ENCODE measurements around the gene VWA8. TPM values are rescaled to one million over a fixed set of nuclear protein-coding genes. Genes with fewer than 3 reads are reported as not detected.

The VWA8 gene
- total RNA-seq, 1 experiment from 2014 or later = 8.4 TPM

- peak; percentile 96 for DNase-seq (ENCODE audit: low read depth)
These were observed 214.7 kb downstream of the VWA8 start for GRCh38 chr13:41746259-41746658.

GRCh38 chr13:41745496-41745895, 215.4 kb downstream of the VWA8 start:
- peak; percentile 71 for DNase-seq (ENCODE audit: low read depth)

DNA sequence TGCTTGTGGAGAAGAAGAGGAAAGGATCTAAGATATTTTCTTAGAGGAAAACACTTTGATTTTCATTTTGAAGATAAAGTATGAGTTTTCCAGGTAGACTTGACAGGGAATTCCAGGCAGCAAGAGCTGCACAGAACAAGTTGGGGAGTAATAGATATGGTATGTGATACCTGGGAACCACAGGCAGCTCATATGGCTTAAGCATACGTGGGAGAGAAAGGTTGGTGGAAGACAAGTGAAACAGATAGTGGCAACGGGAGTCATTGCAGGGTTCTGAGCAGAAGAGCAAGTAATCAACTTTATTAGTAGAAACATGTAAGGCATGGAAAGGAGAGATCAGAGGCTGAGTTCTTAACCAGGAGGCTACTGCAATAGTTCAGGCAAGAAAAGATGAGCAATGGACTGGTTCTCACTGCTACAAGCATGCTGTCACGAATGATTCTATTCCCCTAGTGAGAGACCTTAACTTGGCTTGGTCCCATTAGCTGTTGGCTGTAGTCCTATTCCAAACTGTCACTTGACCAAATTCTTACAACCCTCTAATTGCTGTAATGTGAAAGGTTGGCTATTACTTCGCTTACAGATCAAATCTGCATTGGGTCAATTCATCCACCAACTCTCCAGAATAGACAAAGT, 217.9 kb downstream of the VWA8 start:
- DNase-seq (ENCODE audit: low read depth) = no peak

DNA sequence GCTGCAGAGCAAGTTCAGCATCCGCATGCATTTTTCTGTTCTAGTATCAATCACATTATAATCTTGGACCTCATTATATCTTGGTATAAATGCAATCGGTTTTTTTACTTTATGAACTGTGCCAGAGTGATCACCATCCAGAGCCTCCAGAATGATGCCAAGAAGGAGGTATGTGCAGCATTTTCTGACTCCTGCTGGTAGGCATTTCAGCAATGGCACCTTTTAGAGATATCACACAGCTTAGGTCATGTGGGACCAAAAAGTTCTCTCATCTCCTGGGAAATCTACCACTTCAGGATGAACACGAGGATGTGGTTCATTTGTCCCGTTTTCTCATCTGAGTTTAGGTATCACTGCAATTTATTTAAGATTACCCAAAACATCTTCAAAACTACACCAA, 220.4 kb downstream of the VWA8 start:
- DNase-seq (ENCODE audit: low read depth) = no peak

DNA sequence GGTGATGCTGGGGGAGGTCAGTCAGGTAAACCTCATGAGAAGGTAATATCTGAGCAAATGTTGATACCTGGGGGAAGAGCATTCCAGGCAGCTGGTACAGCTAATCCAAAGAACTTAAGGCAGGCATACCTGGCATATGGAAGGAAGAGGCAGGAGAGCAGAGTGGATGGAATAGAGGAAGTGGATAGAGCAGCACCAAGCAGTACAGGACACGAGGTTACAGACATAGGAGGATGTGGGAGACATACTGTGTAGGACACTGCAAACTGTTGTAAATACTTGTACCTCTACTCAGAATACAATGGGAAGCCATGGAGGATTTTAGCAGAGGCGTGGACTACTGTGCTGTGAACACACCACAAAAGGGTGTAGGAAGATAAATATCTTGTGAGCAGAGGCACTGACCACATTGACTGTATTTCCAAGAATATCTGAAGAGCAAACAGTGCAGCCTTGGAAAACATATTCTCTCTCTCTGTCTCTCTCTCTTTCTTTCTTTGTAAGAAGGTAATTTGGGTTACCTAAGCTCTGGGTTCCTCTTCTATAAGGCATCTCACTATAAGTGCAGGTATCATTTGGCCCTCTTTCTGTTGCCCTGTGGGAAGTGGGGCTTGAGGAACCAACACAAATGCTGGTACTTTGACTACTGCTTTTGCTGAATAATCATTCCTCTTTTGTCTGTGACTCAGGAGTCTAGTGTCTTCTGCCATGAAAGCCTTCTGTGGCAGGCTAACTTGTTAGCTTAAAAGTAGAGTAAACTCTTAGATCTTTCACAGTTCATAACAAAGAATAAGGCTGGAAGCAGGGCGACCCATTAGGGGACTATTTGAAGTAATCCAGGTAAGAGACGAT, 238.0 kb downstream of the VWA8 start:
- no peak for DNase-seq (ENCODE audit: low read depth)

GRCh38 chr13:41720839-41721561, 239.9 kb downstream of the VWA8 start:
- DNase-seq (ENCODE audit: low read depth) = no peak

GRCh38 chr13:41716236-41716635, 244.7 kb downstream of the VWA8 start:
- DNase-seq (ENCODE audit: low read depth) = no peak

DNA sequence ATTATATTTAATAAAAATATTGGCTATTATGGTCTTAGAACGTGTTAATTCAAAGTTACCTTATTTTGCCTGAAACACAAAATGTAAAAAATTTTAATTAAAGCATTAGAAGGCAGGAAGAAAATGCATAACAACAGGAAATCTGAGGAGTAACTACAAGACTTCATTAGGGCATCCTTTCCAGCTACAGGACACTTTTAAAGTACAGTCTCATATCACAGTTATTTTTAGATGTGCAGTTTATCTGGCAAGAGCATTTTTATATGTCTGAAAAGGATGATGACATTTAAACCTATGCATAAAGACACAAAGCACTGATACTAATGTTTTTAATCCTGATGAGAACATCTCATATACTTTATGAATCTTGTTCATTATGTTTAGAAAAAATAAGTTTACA, 247.5 kb downstream of the VWA8 start:
- no peak for DNase-seq (ENCODE audit: low read depth)

DNA sequence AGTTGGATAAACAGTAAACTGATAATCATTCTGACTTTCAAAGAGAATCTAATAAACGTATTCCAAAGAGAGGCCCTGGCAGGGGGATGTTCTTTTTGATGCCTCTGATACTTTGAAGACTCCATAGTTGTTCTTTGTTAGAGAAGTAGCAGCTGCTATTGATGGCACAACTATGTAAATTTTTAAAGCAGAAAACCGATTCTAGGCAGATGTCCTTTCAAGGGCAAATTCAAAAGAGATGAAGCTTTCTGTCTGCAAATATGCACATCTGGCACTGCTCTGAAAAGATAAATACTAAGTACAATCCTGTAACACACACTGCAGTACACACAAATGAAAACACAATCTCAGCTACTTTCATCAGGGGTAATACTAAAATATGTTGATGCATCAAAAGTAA, 250.1 kb downstream of the VWA8 start:
- DNase-seq (ENCODE audit: low read depth) = no peak

- DNase-seq (ENCODE audit: low read depth) = peak; percentile 9
These were observed 251.4 kb downstream of the VWA8 start for GRCh38 chr13:41709511-41709910.

DNA sequence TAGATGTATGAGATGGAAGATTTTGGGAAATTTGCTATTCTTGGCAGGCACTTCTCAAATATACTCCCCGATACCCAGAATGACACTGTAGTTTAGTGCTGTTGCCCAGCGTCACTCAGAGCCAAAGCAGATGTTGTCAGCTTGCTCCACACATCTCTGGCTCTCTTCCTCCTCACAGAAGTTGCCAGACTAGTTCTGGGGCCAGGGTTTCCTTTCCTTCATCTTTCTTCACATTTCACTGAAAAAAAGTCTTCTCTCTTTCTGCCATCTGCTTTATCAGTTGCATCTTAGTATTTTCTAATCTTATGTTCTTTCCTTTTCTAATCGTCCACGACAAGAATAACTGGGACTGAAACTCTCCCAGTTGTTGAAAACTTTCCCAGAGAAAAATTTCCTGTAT, 252.2 kb downstream of the VWA8 start:
- no peak for DNase-seq (ENCODE audit: low read depth)

DNA sequence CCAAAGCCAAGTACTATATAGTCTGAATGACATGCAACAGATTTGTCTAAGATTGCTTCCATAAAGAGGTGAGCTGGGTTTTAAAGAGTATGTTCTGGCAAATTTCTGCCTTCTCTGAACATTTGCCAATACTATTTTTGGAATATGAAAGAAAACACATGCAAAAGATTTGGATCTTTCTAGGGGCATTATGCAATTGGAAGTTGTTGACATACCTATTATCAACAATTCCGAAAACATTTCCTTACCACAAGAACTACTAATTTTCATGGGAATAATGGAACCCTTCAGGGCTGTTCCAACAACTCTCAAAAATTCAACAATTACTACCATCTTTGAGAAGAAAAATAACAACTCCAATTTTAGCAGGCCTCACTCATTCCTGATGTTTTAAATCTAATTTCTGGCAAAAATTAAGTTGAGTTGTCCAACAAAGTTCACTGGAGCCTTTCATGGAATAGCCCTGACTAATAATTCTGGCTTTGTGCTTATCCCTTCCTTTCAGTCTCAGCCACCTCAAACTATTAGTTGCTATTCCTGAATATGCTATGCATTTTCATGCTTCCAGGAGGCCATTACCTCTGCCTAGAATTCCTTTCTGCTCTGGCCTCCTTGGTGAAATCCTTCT, 253.6 kb downstream of the VWA8 start:
- DNase-seq (ENCODE audit: low read depth) = no peak

DNA sequence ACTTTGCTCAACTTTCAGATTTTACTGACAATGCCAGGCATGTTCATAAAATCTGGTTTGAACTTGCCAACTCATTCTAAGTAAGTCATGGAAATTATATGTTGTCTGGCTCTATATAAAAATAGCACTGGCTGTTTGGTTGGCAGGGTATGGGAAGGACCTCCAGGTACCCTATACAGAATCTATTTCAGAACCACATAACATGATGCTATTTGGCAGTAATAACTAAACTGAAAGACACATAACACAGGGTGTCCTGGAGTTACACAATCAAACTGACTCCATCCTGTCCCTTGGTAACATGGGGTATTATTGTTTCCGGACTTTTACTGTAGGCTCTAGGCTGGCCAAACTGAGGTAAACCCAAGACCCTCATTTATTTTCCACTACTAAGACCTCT, 254.8 kb downstream of the VWA8 start:
- no peak for DNase-seq (ENCODE audit: low read depth)

DNA sequence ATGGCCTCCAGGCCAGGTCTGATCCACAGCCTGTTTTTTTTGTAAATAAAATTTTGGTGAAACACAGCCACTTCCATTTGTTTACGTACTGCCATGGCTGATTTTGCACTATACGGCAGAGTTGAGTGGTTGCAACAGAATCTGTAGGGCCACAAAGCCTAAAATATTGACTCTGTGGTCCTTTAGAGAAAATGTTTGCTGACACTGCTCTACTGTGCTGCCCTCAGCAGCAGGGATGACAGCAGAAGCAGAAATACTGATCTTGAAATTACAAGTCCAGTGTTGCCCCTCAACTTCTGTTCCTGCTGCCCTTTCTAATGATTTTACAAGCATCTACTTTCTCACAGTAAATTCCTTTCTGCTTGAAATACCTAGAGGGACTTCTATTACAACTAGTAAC, 258.4 kb downstream of the VWA8 start:
- DNase-seq (ENCODE audit: low read depth) = no peak

GRCh38 chr13:41701676-41702075, 259.2 kb downstream of the VWA8 start:
- DNase-seq (ENCODE audit: low read depth) = no peak

DNA sequence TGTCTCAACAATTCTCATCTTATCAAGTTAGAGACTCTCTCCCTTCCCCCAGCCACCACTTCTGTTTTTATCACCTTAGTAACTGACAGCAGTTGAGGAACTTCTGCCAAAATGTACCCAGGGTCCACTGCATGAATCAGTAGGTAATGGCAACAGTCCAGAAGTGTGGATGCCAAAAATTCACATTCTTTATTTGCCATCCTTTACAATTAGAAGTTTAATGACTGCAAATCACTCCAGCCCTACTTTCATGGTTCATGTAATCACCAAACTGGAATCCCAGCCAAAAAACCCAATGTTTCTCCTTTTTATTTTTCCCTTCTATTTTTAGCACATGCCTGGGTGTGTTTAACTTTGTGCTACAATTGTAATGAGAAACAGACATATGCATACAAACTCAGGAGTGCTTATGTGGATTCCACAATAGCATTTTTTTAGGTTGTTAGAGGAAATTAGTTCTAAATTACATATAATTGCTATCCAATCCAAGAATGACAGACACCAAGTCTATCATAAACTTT, 260.1 kb downstream of the VWA8 start:
- DNase-seq (ENCODE audit: low read depth) = peak; percentile 57

GRCh38 chr13:41699759-41700158, 261.1 kb downstream of the VWA8 start:
- DNase-seq (ENCODE audit: low read depth) = no peak

- no peak for DNase-seq (ENCODE audit: low read depth)
These were observed 263.3 kb downstream of the VWA8 start for GRCh38 chr13:41697578-41697977.

DNA sequence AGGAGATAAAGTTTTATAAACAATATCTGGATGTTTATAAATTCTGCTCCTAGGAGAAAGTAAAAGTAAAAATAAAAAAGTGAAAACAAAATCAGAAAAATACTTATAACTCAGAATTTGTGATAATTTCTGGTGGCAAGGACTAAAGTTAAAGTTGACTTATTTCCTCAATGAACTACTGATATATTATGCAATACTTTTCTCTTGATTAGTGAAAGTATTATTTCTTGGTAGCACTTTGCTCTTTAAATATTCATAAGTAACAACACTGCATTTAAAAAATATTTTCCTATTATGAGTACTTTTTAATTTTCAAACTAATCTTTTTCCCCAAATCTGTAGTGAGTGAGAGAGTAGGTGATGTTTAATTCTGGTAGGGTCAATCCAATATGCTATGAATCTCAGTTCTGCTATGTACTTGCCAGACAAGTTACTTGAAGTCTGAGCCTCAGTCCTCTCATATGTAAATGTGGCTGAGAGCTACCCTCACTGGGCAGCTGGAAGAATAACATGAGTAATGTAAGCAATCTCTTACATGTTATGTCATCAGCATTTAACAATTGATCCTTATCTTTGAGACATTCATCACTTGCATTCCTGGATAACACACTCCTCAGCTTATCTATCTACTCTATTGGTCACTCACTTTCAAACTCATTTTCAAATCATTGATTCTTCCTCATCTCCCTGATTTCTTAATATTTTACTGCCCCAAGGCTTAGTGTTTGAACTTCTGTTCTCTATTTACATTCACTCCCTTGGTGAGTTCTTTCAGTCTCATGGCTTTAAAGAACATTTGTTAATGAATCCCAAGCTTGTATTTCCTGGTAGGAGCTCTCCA, 264.5 kb downstream of the VWA8 start:
- DNase-seq (ENCODE audit: low read depth) = peak; percentile 24

- peak; percentile 90 for DNase-seq (ENCODE audit: low read depth)
These were observed 266.2 kb downstream of the VWA8 start for GRCh38 chr13:41694545-41695301.

All from LHCN-M2 (cell line).